ENCODE data around the gene U2AF2. TPM values are rescaled to one million over a fixed set of nuclear protein-coding genes. Genes with fewer than 3 reads are reported as not detected.

U2AF2 gene
- polyA plus RNA-seq, 1 donor from 2014 or later = 129 TPM

- no peaks in the 10 kb centered on the region for H3K9me3 ChIP-seq (ENCODE audit: low read length)
- H3K9ac ChIP-seq (ENCODE audit: low read length) = no peak overlapping the region
- H3K4me2 ChIP-seq (ENCODE audit: low read length) = no peak overlapping the region
- no peak overlapping the region for H2AFZ ChIP-seq (ENCODE audit: low read depth, low read length)
- no peaks in the 10 kb centered on the region for H3K27me3 ChIP-seq (ENCODE audit: insufficient read depth, low read depth, low read length)
- no peaks in the 10 kb centered on the region for H3K9me2 ChIP-seq (ENCODE audit: insufficient read depth, low read length)
- H3K27ac ChIP-seq (ENCODE audit: low read length) = no peak overlapping the region
- no peaks in the 10 kb centered on the region for H4K20me1 ChIP-seq (ENCODE audit: insufficient read depth)
- H3F3A ChIP-seq (ENCODE audit: insufficient read depth, low read length, poor library complexity, severe bottlenecking) = no peaks in the 10 kb centered on the region
- no peaks in the 10 kb centered on the region for H3K79me2 ChIP-seq (replicated peaks; ENCODE audit: insufficient read depth, low read length)
- H3K4me3 ChIP-seq (ENCODE audit: low read length) = no peak overlapping the region
- H3K36me3 ChIP-seq (ENCODE audit: insufficient read depth, low read length) = no peaks in the 10 kb centered on the region
- TF ChIP-seq SMC3 (conservative IDR thresholded peaks at IDR 0.05; ENCODE audit: poor library complexity) = no peak
- no peak for TF ChIP-seq RAD21 (conservative IDR thresholded peaks at IDR 0.05)
- TF ChIP-seq TAF1 (IDR thresholded peaks at IDR 0.05; ENCODE audit: low read depth) = no peak
- no peak for TF ChIP-seq MXI1 (conservative IDR thresholded peaks at IDR 0.05; ENCODE audit: poor library complexity, severe bottlenecking)
- TF ChIP-seq CTCF (IDR thresholded peaks at IDR 0.05; ENCODE audit: poor library complexity, severe bottlenecking) = no peak
- no peak for TF ChIP-seq EP300 (conservative IDR thresholded peaks at IDR 0.05; ENCODE audit: poor library complexity, severe bottlenecking)
Observed at GRCh38 chr19:55697069-55697440, 42.2 kb downstream of the U2AF2 start.

- no peaks in the 10 kb centered on the region for H3K36me3 ChIP-seq (ENCODE audit: insufficient read depth, low read length)
Observed at GRCh38 chr19:55697698-55698097, 42.9 kb downstream of the U2AF2 start.

More at GRCh38 chr19:55697698-55698097, 42.9 kb downstream of the U2AF2 start:
- Histone ChIP-seq H3K9ac (ENCODE audit: low read length) (no peak overlapping the region), H4K20me1 (ENCODE audit: insufficient read depth) (no peaks in the 10 kb centered on the region), H3K4me2 (ENCODE audit: low read length) (no peak overlapping the region), H3K9me3 (ENCODE audit: low read length) (no peaks in the 10 kb centered on the region), H3K9me2 (ENCODE audit: insufficient read depth, low read length) (no peaks in the 10 kb centered on the region), H2AFZ (ENCODE audit: low read depth, low read length) (no peak overlapping the region), H3F3A (ENCODE audit: insufficient read depth, low read length, poor library complexity, severe bottlenecking) (no peaks in the 10 kb centered on the region), H3K79me2 (replicated peaks; ENCODE audit: insufficient read depth, low read length) (no peaks in the 10 kb centered on the region), H3K27me3 (ENCODE audit: insufficient read depth, low read depth, low read length) (no peaks in the 10 kb centered on the region), H3K27ac (ENCODE audit: low read length) (no peak overlapping the region), H3K4me3 (ENCODE audit: low read length) (no peak overlapping the region)
- TF ChIP-seq EP300 (conservative IDR thresholded peaks at IDR 0.05; ENCODE audit: poor library complexity, severe bottlenecking) = no peak
- TF ChIP-seq EZH2 (IDR thresholded peaks at IDR 0.05; ENCODE audit: borderline replicate concordance, insufficient read depth, low read length, poor library complexity, severe bottlenecking) = no peak
- no peak for TF ChIP-seq TAF1 (IDR thresholded peaks at IDR 0.05; ENCODE audit: low read depth)
- no peak for TF ChIP-seq REST (IDR thresholded peaks at IDR 0.05; ENCODE audit: borderline replicate concordance)
- no peak for TF ChIP-seq MXI1 (conservative IDR thresholded peaks at IDR 0.05; ENCODE audit: poor library complexity, severe bottlenecking)
- TF ChIP-seq CTCF (IDR thresholded peaks at IDR 0.05; ENCODE audit: poor library complexity, severe bottlenecking) = no peak
- TF ChIP-seq RAD21 (conservative IDR thresholded peaks at IDR 0.05) = no peak
- no peak for TF ChIP-seq SMC3 (conservative IDR thresholded peaks at IDR 0.05; ENCODE audit: poor library complexity)
- no peak for TF ChIP-seq POLR2AphosphoS5 (IDR thresholded peaks at IDR 0.05)

Measured in neural cell (in vitro differentiated cells).